Measurements from ENCODE around the gene GPR17. TPM values are rescaled to one million over a fixed set of nuclear protein-coding genes. Genes with fewer than 3 reads are reported as not detected.

GPR17 gene
- total RNA-seq, 2 experiments from 2014 or later: not detected

DNA sequence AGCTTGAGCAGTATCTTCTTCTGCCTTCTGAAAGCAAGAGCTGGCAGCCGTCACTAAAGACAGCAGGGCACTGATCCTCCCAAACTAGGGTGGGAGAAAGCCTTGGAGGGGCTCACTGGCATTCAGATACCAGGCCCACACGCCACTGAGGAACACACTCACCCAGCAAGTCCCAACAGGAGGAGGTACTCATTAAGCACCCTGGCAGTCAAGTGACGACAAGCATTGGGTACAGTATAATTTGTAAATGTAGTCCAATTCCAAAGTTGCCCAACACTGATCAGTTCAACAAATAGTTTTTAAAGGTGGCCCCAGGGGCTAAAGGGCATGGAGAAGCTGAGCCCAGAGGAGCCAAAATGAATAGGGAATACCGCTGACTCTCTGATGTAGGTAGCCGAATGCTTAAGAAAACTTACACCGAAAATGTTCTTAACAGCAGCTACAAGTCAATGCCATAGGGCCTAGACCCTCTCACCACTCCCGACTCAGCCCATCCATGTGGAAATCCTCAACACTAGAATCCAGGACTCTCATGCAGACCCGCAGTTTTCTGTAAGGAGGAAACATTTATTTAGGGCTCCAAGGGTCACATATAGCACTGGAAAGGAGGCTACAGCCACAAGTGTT is 19.4 kb downstream of the GPR17 start:
- ChIA-PET CTCF (interaction anchor here (0.8 kb wide), 1 partner anchor 13 kb away, joined by 3 read pairs; no protein-coding TSS in a partner anchor), POLR2A (no interaction called here)
- Mint-ChIP-seq H3K4me1 (ENCODE audit: low read depth) (no peaks in the 10 kb centered on the region), H3K9me3 (no peaks in the 10 kb centered on the region), H3K4me3 (no peak overlapping the region), H3K27ac (no peak overlapping the region), H3K36me3 (ENCODE audit: low read depth) (no peaks in the 10 kb centered on the region), H3K27me3 (peaks cover 43% of the 10 kb centered on the region)
- no peak for DNase-seq
- intact Hi-C loops (cut with micrococcal nuclease): no loop called here
- ATAC-seq: no peak
- TF ChIP-seq, protein P1, sequence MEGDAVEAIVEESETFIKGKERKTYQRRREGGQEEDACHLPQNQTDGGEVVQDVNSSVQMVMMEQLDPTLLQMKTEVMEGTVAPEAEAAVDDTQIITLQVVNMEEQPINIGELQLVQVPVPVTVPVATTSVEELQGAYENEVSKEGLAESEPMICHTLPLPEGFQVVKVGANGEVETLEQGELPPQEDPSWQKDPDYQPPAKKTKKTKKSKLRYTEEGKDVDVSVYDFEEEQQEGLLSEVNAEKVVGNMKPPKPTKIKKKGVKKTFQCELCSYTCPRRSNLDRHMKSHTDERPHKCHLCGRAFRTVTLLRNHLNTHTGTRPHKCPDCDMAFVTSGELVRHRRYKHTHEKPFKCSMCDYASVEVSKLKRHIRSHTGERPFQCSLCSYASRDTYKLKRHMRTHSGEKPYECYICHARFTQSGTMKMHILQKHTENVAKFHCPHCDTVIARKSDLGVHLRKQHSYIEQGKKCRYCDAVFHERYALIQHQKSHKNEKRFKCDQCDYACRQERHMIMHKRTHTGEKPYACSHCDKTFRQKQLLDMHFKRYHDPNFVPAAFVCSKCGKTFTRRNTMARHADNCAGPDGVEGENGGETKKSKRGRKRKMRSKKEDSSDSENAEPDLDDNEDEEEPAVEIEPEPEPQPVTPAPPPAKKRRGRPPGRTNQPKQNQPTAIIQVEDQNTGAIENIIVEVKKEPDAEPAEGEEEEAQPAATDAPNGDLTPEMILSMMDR (IDR thresholded peaks at IDR 0.05): no peak

DNA sequence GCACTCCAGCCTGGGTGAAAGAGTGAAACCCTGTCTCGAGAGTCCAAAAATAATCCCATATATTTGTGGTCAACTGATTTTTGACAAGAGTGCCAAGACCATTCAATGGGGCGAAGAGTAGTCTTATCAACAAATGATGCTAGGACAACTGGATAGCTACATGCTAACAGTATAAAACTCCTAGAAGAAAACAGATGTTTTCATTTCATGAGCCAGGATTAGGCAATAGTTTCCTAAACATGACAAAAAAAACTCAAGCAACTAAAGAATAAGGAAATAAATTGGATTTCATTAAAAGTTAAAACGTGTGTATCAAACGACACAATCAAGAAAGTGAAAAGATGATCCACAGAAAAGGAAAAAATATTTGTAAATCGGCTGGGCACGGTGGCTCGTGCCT is 23.1 kb downstream of the GPR17 start:
- intact Hi-C loops (cut with micrococcal nuclease): no loop called here
- Mint-ChIP-seq H3K36me3 (ENCODE audit: low read depth) (no peaks in the 10 kb centered on the region), H3K27ac (no peak overlapping the region), H3K9me3 (no peaks in the 10 kb centered on the region), H3K27me3 (peaks cover 48% of the 10 kb centered on the region), H3K4me3 (no peak overlapping the region), H3K4me1 (ENCODE audit: low read depth) (no peaks in the 10 kb centered on the region)
- DNase-seq (no peak), ATAC-seq (no peak)
- TF ChIP-seq, protein P1 (IDR thresholded peaks at IDR 0.05): no peak
- CTCF ChIA-PET: no interaction called here
- POLR2A ChIA-PET: no interaction called here

DNA sequence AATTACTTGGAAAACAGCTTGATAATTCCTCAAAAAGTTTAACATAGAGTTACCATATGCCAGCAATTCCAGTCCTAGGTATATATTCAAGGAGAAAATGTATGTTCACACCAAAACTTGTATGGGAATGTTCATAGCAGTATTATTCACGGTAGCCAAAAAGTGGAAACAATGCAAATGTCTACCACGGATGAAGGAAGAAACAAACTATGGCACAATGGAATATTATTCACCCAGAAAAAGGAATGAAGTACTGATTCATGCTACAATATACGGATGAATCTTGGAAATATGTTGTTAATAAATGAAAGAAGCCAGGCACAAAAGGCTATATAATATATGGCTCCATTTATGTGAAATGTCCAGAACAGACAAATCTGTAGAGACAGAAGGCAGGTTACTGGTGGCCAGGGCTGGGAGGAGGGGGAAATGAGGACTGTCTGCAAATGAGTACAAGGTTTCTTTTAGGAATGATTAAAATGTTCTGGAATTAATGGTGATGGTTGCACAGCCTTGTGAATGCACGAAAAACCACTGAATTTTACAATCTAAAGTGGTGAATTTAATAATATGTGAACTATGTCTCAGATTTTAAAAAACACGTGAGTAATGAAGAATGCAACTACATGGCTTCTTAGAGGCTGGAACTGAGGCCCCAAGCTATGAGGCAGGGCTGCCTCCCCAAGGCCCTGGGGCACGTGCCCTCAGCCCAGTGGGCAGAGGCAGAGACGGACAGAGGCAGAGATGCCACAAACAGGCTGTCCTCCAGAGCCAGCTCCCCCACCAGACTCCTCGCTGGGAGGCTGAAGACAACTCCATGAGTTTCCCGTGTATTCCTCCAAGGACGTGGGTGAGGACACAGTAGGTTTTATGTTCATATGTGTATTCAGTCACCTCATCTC is 24.4 kb downstream of the GPR17 start:
- Mint-ChIP-seq H3K9me3 (no peaks in the 10 kb centered on the region), H3K36me3 (ENCODE audit: low read depth) (no peaks in the 10 kb centered on the region), H3K27ac (no peak overlapping the region), H3K4me1 (ENCODE audit: low read depth) (peaks cover 4% of the 10 kb centered on the region), H3K27me3 (peaks cover 44% of the 10 kb centered on the region), H3K4me3 (no peak overlapping the region)
- ChIA-PET POLR2A (no interaction called here), CTCF (no interaction called here)
- ATAC-seq: no peak
- no peak for DNase-seq
- TF ChIP-seq, protein P1 (IDR thresholded peaks at IDR 0.05): no peak
- intact Hi-C loops (cut with micrococcal nuclease): no loop called here

DNA sequence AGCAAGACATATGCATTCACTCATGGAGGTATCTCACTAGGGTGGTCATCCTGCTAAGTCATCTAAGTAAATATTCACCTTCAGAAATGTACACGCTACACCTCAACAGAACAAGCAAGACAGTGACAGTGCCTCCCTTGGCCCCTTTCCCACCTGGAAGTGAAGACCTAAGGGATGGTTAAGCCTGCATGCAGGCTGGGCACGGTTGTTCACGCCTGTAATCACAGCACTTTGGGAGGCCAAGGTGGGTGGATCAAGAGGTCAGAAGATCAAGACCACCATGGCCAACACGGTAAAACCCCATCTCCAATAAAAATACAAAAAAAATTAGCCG is 25.0 kb downstream of the GPR17 start:
- CTCF ChIA-PET: no interaction called here
- POLR2A ChIA-PET: no interaction called here
- ATAC-seq: no peak
- DNase-seq: no peak
- peaks cover 47% of the 10 kb centered on the region for H3K27me3 Mint-ChIP-seq
- no peaks in the 10 kb centered on the region for H3K36me3 Mint-ChIP-seq (ENCODE audit: low read depth)
- no peaks in the 10 kb centered on the region for H3K9me3 Mint-ChIP-seq
- H3K27ac Mint-ChIP-seq: no peak overlapping the region
- H3K4me1 Mint-ChIP-seq (ENCODE audit: low read depth): peaks cover 6% of the 10 kb centered on the region
- TF ChIP-seq, protein P1 (IDR thresholded peaks at IDR 0.05): no peak
- no peak overlapping the region for H3K4me3 Mint-ChIP-seq
- intact Hi-C loops (cut with micrococcal nuclease): no loop called here
